HTERT RPE-1 (cell line): Measurements from ENCODE around the gene BORA.
"Not testable (repeated sequence)": the region's sequence is repeated elsewhere in the genome, so short reads cannot be mapped to it uniquely, and the experiment has no call there.

ENCODE experiments used
- in situ Hi-C: fragments of 300-500 bp; cut with MboI; formaldehyde crosslinking; loops from 4 replicates; pipeline ENCODE4 v1.14.3; 2020; ENCODE audit warnings: low sequenced_read_pairs

The BORA gene

GRCh38 chr13:72727417-72728289 is at the start of gene BORA, which contains the start of gene MZT1:
Gene BORA, plus strand, starts transcription at chr13:72727923. Its CDS starts 1,018 bp downstream, at chr13:72728941.
Gene MZT1, minus strand, starts transcription at chr13:72727629. Its CDS starts 27 bp downstream, at chr13:72727602.
- in situ Hi-C loops: no loop called here

- in situ Hi-C loops: no loop called here
These were observed 49.4 kb upstream of the BORA start for GRCh38 chr13:72678312-72678711.

- in situ Hi-C loops: no loop called here
These were observed 47.4 kb upstream of the BORA start for GRCh38 chr13:72680353-72680752.

- in situ Hi-C loops: no loop called here
These were observed 41.0 kb upstream of the BORA start for GRCh38 chr13:72686766-72687165.

DNA sequence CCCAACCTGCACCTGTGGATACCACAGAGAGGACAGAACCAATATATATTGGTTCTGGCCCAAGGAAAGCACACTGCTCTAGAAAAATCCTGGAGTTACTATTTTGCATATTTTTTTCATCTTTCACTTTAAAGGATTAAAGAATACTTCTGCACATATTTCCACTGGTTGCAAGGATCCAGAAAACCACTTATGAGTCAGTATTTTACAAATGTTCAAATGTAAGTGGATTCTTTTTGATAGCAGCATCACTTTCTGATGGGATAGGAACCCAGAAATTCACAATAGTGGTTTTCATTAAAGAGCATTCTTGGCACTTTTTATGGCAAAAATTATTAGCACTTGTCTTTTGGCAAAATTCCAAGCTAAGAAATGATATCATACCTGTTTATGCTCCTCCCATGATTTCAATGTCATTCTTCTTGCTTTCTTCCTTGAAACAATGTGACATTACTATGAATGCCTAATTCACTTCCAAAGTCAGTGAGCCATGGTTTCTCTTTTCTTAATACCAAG is 38.5 kb upstream of the BORA start:
- in situ Hi-C loops: no loop called here

DNA sequence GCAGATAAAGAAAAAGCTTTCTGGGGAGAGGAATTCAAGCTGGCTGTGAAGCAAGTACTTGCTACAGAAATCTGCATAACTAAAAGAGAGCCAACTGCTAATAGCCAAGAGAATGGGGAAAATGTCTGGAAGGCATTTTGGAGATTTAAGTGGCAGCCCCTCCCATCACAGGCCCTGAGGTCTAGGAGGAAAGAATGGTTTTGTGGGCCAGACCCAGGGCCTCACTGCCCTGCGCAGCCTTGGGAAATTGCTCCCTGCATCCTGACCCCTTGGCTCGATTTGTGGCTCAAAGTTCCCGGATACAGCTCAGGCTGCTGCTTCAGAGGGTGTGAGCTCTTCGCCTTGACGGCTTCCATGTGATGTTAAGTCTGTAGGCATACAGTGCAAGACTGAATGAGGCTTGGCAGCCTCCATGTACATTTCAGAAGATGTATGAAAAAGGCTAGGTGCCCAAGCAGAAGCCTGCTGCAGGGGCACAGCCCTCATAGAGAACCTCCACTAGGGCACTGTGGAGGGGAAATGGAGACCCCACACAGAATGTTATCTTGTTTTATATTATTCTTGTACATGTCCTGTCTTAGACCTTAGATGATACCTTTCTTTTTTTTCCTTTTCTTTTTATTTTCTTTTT is 34.7 kb upstream of the BORA start:
- in situ Hi-C loops: no loop called here

DNA sequence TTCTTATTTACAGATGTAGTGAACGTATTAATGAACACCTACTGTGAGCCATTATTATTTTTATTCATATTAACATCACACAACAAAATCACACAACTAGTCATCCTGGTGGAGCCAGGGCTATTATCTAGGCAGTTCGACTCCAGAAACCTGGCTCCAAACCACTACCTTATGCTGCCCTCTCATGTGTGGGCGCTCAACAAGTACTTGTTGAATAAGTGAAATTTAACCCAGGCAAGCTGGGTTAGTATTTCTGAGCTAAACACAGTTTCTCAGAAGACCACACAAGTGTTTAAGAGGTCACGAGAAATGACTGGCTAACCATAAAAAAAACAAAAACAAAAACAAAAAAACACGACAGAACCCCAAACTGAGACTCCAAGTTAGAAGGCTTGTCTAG is 33.9 kb upstream of the BORA start:
- in situ Hi-C loops: no loop called here

GRCh38 chr13:72694314-72694713 is 33.4 kb upstream of the BORA start:
- in situ Hi-C loops: no loop called here

DNA sequence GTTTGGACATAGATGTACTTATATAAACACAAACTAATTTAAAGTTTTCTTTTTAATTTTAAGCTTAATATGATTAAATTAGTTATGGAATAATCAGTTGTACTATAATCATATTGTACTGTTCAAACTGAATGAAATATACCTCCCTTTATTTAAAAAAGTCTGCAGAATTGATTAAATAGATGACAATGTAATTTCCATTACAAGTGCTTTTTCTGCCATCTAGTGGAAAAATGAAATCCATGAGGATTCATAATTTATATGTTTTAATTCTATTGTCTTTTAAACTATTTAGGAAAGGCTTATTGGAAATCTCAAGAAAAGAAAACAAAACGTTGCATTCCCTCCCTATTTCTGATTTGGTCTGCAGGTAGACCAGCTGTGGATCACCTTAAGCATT is 31.1 kb upstream of the BORA start:
- in situ Hi-C loops: no loop called here

GRCh38 chr13:72698164-72698563 is 29.6 kb upstream of the BORA start:
- in situ Hi-C loops: no loop called here

DNA sequence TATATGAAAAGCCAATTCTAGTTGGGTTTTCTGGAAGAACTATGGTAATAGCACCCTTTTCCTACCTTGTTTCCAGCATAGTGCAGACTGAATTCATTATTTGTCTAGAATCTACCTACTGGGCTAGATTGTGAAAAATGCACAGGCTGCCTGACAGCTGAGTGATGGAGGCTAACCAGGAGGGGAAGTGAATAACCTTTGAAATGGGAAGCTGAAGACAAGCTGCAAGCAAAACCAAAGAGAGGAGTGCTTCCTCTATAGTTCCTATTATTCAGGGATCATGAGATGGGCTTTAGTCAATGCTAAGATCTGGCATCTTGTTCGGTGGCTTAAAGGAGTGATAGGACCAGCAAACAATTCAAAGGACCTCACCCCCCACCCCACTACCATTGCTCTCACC is 27.2 kb upstream of the BORA start:
- in situ Hi-C loops: no loop called here

DNA sequence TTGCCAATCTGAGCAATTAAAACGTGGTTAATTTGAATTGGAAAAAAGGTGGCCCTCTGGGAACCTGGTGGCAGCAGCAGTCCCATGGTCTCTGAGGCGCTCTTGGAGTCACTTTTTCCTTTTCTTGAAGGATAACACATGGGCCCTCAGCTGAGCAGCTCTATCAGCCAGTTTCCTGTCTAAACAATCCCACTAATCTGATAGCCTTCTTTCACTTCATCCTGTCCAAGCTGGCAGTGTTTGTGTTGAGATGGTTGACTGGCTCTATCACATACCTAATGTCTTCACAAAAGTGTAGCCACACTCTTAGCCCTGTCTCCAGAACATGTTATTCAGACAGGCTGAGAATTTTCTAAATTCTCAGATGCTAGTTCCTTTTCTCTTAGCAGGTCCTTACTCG is 10.9 kb upstream of the BORA start:
- in situ Hi-C loops: no loop called here

DNA sequence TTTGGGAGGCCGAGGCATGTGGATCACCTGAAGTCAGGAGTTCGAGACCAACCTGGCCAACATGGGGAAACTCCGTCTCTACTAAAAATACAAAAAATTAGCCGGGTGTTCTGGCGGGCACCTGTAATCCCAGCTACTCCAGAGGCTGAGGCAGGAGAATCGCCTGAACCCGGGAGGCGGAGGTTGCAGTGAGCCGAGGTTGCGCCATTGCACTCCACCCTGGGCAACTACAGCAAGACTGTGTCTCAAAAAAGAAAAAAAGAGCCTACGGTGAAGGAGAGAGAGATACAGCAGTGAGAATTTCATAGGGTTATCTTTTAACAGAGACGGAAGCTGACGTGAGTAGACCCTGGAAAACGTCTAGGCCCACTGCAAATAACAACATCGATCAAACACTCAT is 1.5 kb upstream of the BORA start:
- in situ Hi-C loops: not testable (repeated sequence)

DNA sequence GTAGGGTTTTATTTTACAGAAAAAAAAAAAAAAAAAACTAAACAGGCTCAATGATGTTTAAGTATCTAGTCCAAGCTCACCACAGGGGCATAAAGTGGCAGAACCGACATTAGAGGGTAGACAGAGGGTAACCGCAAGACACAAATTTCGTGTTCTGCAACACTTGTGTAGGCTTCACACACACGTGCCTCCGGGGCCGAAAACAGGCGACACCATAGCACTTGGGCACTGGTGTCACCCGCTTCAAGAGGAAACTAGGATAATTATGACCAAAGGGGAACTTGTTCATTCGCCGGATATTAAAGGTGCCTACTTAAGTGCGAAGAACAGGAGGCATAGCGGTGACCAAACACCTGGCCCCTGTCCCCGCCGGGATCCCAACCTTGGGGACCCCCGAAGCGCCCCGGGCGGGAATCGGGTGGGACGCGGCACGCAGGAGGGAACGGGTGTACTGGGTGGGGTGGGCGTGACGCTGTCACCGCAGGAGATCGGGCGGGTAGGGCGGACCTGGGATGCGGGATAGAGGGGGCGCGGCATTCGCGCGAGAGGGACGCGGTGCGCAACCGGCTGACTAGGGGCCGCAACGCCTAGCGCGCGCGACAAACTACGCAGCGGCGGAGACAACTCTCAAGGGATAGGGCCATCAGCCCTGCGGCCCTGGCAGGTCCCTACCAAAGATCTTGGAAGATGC is 852 bp upstream of the BORA start:
- in situ Hi-C loops: no loop called here

GRCh38 chr13:72728290-72728605 is 525 bp downstream of the BORA start:
- in situ Hi-C loops: no loop called here

DNA sequence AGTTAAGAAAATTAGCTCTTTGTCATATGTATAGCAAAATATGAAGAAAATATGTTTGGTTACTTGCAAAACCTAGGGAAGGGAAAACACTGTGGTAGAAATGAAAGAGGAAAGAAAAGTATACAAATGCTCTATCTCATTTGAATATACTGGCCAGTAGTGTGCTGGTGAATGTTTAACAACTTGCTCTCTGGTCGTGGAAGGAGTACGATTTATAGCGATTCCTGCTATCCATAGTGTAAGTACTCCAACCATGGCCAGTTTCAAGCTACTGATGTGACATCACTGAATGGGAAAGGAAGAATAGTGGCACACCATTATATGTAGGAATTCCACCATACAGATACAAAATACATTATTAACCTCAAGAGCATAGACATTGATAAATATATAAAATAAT is 9.3 kb downstream of the BORA start:
- in situ Hi-C loops: no loop called here

GRCh38 chr13:72740015-72740414 is 12.3 kb downstream of the BORA start:
- in situ Hi-C loops: no loop called here

DNA sequence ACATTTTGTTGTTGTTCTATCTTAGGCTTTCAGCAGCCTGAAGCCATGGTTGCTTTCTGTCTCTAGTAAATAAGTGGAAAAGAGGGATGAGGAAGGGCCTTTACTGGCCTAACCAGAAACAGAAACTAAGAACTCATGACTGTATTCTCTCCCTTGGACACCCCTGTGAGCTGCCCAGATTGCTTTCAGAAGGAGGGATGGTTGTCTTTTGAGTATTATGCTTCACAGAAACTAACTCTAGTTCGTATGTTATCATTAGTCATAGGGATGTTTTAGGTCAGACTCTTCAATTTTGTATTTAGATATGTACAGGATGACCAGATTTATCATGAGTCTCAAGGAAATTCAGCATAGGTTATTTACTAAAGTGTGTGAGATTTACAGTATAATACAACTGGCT is 17.5 kb downstream of the BORA start:
- in situ Hi-C loops: no loop called here

DNA sequence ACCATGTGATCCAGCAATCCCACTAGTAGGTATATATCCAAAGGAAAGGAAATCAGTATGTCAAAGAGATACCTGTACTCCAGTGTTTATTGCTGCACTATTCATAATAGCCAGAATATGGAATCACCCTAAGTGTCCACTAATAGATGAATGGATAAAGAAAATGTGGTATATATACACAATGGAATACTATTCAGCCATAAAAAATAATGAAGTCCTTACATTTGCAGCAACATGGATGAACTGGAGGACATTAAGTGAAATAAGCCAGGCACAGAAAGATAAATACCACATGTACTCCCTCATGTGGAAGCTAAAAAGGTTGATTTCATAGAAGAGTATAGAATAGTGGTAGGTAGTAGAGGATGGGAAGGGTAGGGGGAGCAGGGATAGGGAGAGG is 23.5 kb downstream of the BORA start:
- in situ Hi-C loops: no loop called here

DNA sequence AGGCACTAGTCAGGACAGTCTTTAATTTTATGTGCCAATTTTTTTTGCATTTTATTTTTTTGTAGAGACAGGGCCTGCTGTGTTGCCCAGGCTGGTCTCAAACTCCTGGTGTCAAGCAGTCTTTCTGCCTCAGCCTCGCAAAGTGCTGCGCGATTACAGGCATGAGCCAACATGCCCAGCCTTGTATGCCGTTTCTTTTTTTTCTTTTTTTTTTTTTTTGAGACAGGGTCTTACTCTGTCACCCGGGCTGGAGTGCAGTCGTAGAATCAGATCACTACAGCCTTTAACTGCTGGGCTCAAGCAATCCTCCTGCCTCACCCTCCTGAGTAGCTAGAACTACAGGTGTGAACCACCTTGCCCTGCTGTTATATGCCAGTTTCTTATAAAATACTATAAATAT is 26.4 kb downstream of the BORA start:
- in situ Hi-C loops: no loop called here

GRCh38 chr13:72757792-72758535 is 30.2 kb downstream of the BORA start:
- in situ Hi-C loops: no loop called here
